OCI-LY1 (cell line): ENCODE measurements around the gene CNTFR.

Experiments
- H2AFZ ChIP-seq: fragments of 200-600 bp; sonication (generic), shearing (Covaris generic); 2 replicates; pipeline ENCODE4 v1.6.0; 2014; ENCODE audit warnings: antibody characterized with exemption, mild to moderate bottlenecking, low read length
- H3F3A ChIP-seq: fragments of 200-600 bp; sonication (generic), shearing (Covaris generic); 2 replicates; pipeline ENCODE4 v1.6.0; 2014; ENCODE audit warnings: mild to moderate bottlenecking, antibody characterized with exemption, low read length, moderate library complexity; ENCODE audit not compliant: insufficient read depth
- H3K27ac ChIP-seq: fragments of 200-600 bp; sonication (generic); 2 replicates; pipeline ENCODE4 v1.5.1; 2014; ENCODE audit warnings: low read length, mixed run types, mild to moderate bottlenecking, low read depth; ENCODE audit not compliant: poor library complexity, severe bottlenecking
- H3K27me3 ChIP-seq: fragments of 200-600 bp; sonication (generic); 2 replicates; pipeline ENCODE4 v1.6.0; 2014; ENCODE audit warnings: antibody characterized with exemption, mild to moderate bottlenecking, low read length, moderate library complexity; ENCODE audit not compliant: insufficient read depth
- H3K36me3 ChIP-seq: fragments of 200-600 bp; sonication (generic); 2 replicates; pipeline ENCODE4 v1.6.1; 2014; ENCODE audit warnings: mild to moderate bottlenecking, antibody characterized with exemption, low read length, moderate library complexity, mixed read lengths; ENCODE audit not compliant: insufficient read depth
- H3K4me1 ChIP-seq: fragments of 200-600 bp; sonication (generic); 2 replicates; pipeline ENCODE4 v1.5.1; 2014; ENCODE audit warnings: mild to moderate bottlenecking, low read length, moderate library complexity; ENCODE audit not compliant: insufficient read depth, severe bottlenecking
- H3K4me2 ChIP-seq: fragments of 200-600 bp; sonication (generic), shearing (Covaris generic); 2 replicates; pipeline ENCODE4 v1.6.1; 2014; ENCODE audit warnings: low read length
- H3K4me3 ChIP-seq: fragments of 200-600 bp; sonication (generic); 2 replicates; pipeline ENCODE4 v1.5.1; 2014; ENCODE audit warnings: low read length, low read depth, mild to moderate bottlenecking, mixed read lengths; ENCODE audit not compliant: poor library complexity, severe bottlenecking
- H3K79me2 ChIP-seq: fragments of 200-600 bp; shearing (Covaris generic); 2 replicates; pipeline ENCODE4 v1.6.1; 2016; ENCODE audit warnings: mixed run types, low read length, mixed read lengths; ENCODE audit not compliant: insufficient read depth
- H3K9ac ChIP-seq: fragments of 200-600 bp; sonication (generic), shearing (Covaris generic); 2 replicates; pipeline ENCODE4 v1.6.1; 2014; ENCODE audit warnings: mild to moderate bottlenecking, low read length, mixed read lengths
- H3K9me2 ChIP-seq: fragments of 200-600 bp; sonication (generic), shearing (Covaris generic); 2 replicates; pipeline ENCODE4 v1.6.1; 2014; ENCODE audit warnings: low read depth, mild to moderate bottlenecking, low read length, mixed read lengths
- H3K9me3 ChIP-seq: fragments of 200-600 bp; shearing (Covaris generic); 2 replicates; pipeline ENCODE4 v1.6.1; 2014; ENCODE audit warnings: low read length, mixed read lengths
- H4K20me1 ChIP-seq: fragments of 200-600 bp; sonication (generic), shearing (Covaris generic); 2 replicates; pipeline ENCODE4 v1.6.0; 2016; ENCODE audit warnings: mild to moderate bottlenecking, low read length; ENCODE audit not compliant: insufficient read depth
- CTCF ChIP-seq: fragments of 200-600 bp; sonication (generic), shearing (Covaris generic); IDR thresholded peaks from 2 replicates; pipeline ENCODE4 v1.5.1; 2017; ENCODE audit warnings: mild to moderate bottlenecking, antibody characterized with exemption, low read length, moderate library complexity, mixed read lengths
- EZH2 ChIP-seq: fragments of 200-600 bp; sonication (generic), shearing (Covaris generic); IDR thresholded peaks from 2 replicates; pipeline ENCODE4 v1.8.0; 2017; ENCODE audit warnings: borderline replicate concordance, mixed run types, mild to moderate bottlenecking, antibody characterized with exemption, low read length, moderate library complexity, mixed read lengths

Gene CNTFR

GRCh38 chr9:34514401-34514800 lies 75.1 kb downstream of the CNTFR start:
- no peaks in the 10 kb centered on the region for H3K36me3 ChIP-seq
- no peaks in the 10 kb centered on the region for H3K4me1 ChIP-seq
- H2AFZ ChIP-seq = no peak overlapping the region
- H3K27ac ChIP-seq = no peak overlapping the region
- H3F3A ChIP-seq = no peaks in the 10 kb centered on the region
- H3K4me3 ChIP-seq = no peak overlapping the region
- H3K9me3 ChIP-seq = no peaks in the 10 kb centered on the region
- H3K4me2 ChIP-seq = no peak overlapping the region
- no peaks in the 10 kb centered on the region for H3K9me2 ChIP-seq
- no peaks in the 10 kb centered on the region for H4K20me1 ChIP-seq
- no peaks in the 10 kb centered on the region for H3K79me2 ChIP-seq
- no peaks in the 10 kb centered on the region for H3K27me3 ChIP-seq
- TF ChIP-seq EZH2 (no peak), CTCF (no peak)
- H3K9ac ChIP-seq = no peak overlapping the region

- Histone ChIP-seq H3K27ac (no peak overlapping the region), H3K4me2 (no peak overlapping the region), H3K9me3 (no peaks in the 10 kb centered on the region), H3K9ac (no peak overlapping the region), H3K4me3 (no peak overlapping the region), H2AFZ (no peak overlapping the region), H3F3A (no peaks in the 10 kb centered on the region), H3K79me2 (no peaks in the 10 kb centered on the region), H3K4me1 (no peaks in the 10 kb centered on the region), H3K27me3 (no peaks in the 10 kb centered on the region), H3K9me2 (no peaks in the 10 kb centered on the region), H3K36me3 (no peaks in the 10 kb centered on the region), H4K20me1 (no peaks in the 10 kb centered on the region)
- TF ChIP-seq CTCF (no peak), EZH2 (no peak)
Observed at GRCh38 chr9:34513567-34514214, 75.8 kb downstream of the CNTFR start.

DNA sequence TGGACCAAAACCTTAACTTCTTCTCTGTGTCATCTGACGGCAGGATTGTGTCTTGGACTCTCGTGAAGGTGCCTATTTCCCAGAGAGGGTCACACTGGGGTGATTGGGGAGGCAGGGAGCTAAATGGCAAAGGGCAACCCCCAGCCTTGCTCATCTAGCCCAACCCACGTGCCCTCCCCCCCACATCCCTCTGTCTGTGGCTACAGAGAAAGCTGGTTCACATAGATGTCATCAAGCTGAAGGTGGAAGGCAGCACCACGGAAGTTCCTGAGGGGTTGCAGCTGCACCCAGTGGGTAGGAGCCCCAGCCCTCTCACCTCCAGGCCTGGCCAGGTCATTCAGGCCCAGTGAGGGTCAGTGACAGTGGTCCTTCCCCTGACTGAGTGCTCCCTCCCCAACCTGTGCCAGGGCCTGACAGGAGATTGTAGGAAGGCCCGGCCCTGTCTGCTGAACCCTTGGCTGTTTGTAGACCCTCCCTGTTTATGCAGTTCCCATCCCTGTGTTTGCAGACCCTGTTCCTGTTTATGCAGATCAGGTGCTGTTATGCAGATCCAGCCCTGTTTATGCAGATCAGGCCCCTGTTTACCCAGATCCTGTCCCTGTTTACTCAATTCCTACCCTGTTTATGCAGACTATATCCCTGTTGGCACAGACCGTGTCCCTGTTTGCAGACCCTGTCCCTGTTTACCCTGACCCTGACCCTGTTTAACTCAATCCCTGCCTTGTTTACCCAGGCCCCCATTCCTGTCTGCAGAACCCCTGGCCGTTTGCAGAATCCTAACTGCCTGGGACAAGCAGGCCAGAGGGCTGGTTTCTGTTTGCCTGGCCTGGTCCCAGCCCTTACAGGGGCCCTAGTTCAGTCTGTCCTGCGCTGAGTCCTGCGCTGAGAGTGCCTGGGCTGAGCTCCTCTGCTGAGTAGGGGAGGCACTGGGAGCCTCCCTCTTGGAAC lies 77.1 kb downstream of the CNTFR start:
- H4K20me1 ChIP-seq = no peaks in the 10 kb centered on the region
- no peak overlapping the region for H3K27ac ChIP-seq
- H3K4me2 ChIP-seq = no peak overlapping the region
- H3K9me2 ChIP-seq = no peaks in the 10 kb centered on the region
- H3F3A ChIP-seq = no peaks in the 10 kb centered on the region
- H3K4me1 ChIP-seq = no peaks in the 10 kb centered on the region
- no peak overlapping the region for H2AFZ ChIP-seq
- H3K4me3 ChIP-seq = no peak overlapping the region
- no peaks in the 10 kb centered on the region for H3K27me3 ChIP-seq
- no peak overlapping the region for H3K9ac ChIP-seq
- no peaks in the 10 kb centered on the region for H3K9me3 ChIP-seq
- H3K79me2 ChIP-seq = no peaks in the 10 kb centered on the region
- TF ChIP-seq CTCF (no peak), EZH2 (no peak)
- H3K36me3 ChIP-seq = no peaks in the 10 kb centered on the region
